Measurements from ENCODE around the gene MYO18B. TPM values are rescaled to one million over a fixed set of nuclear protein-coding genes. Genes with fewer than 3 reads are reported as not detected.

The MYO18B gene
- total and polyA plus RNA-seq, 2 of the 8 experiments (the other 6 are each of a cell fraction or from before 2014, with no cell fraction given), result 0.62 to 0.78 TPM

- no peaks in the 10 kb centered on the region for H3K36me3 ChIP-seq (ENCODE audit: control insufficient read depth in 2 of 4, insufficient read depth in 4 of 4, low read length in 3 of 4)
- ChIA-PET CTCF (ENCODE audit: partially characterized antibody) (interaction anchor here (0.5 to 1.1 kb wide), 4 partner anchors 18 to 735 kb away, joined by 3 to 6 read pairs (median 4); no protein-coding TSS in a partner anchor), POLR2A (ENCODE audit: partially characterized antibody) (interaction anchor here (0.6 to 1.1 kb wide), 2 partner anchors 8 to 124 kb away, joined by 3 read pairs; no protein-coding TSS in a partner anchor)
- no peak overlapping the region for H3K14ac ChIP-seq (ENCODE audit: insufficient read length)
- FAIRE-seq, result no peak
- H2BK15ac ChIP-seq (ENCODE audit: low read length), result no peak overlapping the region
- no peaks in the 10 kb centered on the region for H3K79me1 ChIP-seq (ENCODE audit: low read depth, low read length)
- no peaks in the 10 kb centered on the region for H3K23me2 ChIP-seq (ENCODE audit: low read depth, low read length)
- H3K79me2 ChIP-seq (ENCODE audit: control insufficient read depth in 1 of 2, insufficient read depth in 2 of 2, low read length in 2 of 2), result no peaks in the 10 kb centered on the region
- no peak for TF ChIP-seq KDM4A (IDR thresholded peaks at IDR 0.05; ENCODE audit: low read depth, low read length, severe bottlenecking)
- TF ChIP-seq RAD21 (IDR thresholded peaks at IDR 0.05 in 1 of 2, conservative IDR thresholded peaks at IDR 0.05 in 1 of 2; ENCODE audit: low read depth in 2 of 2, low read length in 2 of 2), result no peak
- TF ChIP-seq USF2 (IDR thresholded peaks at IDR 0.05; ENCODE audit: low read length), result no peak
- TF ChIP-seq HDAC6 (IDR thresholded peaks at IDR 0.05; ENCODE audit: low read depth, low read length), result no peak
- no peak for TF ChIP-seq EZH2 (IDR thresholded peaks at IDR 0.05; ENCODE audit: low read depth, low read length, severe bottlenecking)
- no peak for TF ChIP-seq KDM5A (IDR thresholded peaks at IDR 0.05; ENCODE audit: low read length)
- no peak for TF ChIP-seq SP1 (IDR thresholded peaks at IDR 0.05; ENCODE audit: low read depth, low read length)
- TF ChIP-seq TBP (IDR thresholded peaks at IDR 0.05; ENCODE audit: low read depth, low read length), result no peak
- no peak overlapping the region for H2BK12ac ChIP-seq (ENCODE audit: low read depth, low read length)
- no peak overlapping the region for H2AFZ ChIP-seq (ENCODE audit: low read length)
- no peak overlapping the region for H2BK5ac ChIP-seq (ENCODE audit: low read depth, low read length)
- WGBS, 2 experiments (ENCODE audit: extremely low coverage in 1 of 2, insufficient coverage in 1 of 2, insufficient read length in 1 of 2, insufficient replicate concordance in 2 of 2, low coverage in 1 of 2, low lambda C conversion rate in 2 of 2, missing lambda C conversion rate in 1 of 2), result 95% methylated on average over 5 of the region's 5 CpGs; no CpG with 5 or more reads in 1 of the 2 experiments
- H2BK20ac ChIP-seq (ENCODE audit: low read length), result no peak overlapping the region
- H2AK5ac ChIP-seq (ENCODE audit: low read depth, low read length), result no peak overlapping the region
- no peak for DNase-seq (ENCODE audit: low read depth in 1 of 2, low spot score in 2 of 2)
- H3K56ac ChIP-seq (replicated peaks; ENCODE audit: insufficient read length, low read depth, low read length), result no peak overlapping the region
- H4K20me1 ChIP-seq (replicated peaks in 1 of 2; ENCODE audit: control insufficient read depth in 1 of 2, insufficient read depth in 2 of 2, low read length in 2 of 2), result no peaks in the 10 kb centered on the region
- H3K9ac ChIP-seq (replicated peaks in 1 of 4; ENCODE audit: extremely low read depth in 1 of 4, low read depth in 3 of 4, low read length in 3 of 4), result no peak overlapping the region
- no peaks in the 10 kb centered on the region for H3K9me3 ChIP-seq (ENCODE audit: insufficient read depth in 2 of 2, low read depth in 1 of 2, low read length in 1 of 2)
- H3K27ac ChIP-seq (ENCODE audit: low read depth, low read length), result no peak overlapping the region
- no peak overlapping the region for H3K4me3 ChIP-seq (ENCODE audit: extremely low read depth in 1 of 4, insufficient read depth in 2 of 4, low read depth in 3 of 4, low read length in 4 of 4)
- no peak overlapping the region for H4K5ac ChIP-seq (ENCODE audit: insufficient read length, low read depth, low read length)
- H4K91ac ChIP-seq (replicated peaks; ENCODE audit: insufficient read length, low read length), result no peak overlapping the region
- no peaks in the 10 kb centered on the region for H3K4me1 ChIP-seq (replicated peaks in 1 of 4; ENCODE audit: control insufficient read depth in 3 of 4, insufficient read depth in 4 of 4, low read length in 3 of 4)
- no peak overlapping the region for H3K4ac ChIP-seq (replicated peaks; ENCODE audit: insufficient read length, low read depth, low read length)
- no peak overlapping the region for H2BK120ac ChIP-seq (replicated peaks; ENCODE audit: low read depth, low read length)
- no peak overlapping the region for H3K23ac ChIP-seq (ENCODE audit: insufficient read length)
- no peak overlapping the region for H3K18ac ChIP-seq (ENCODE audit: extremely low read depth, low read length)
- no peaks in the 10 kb centered on the region for H3K27me3 ChIP-seq (replicated peaks in 1 of 4; ENCODE audit: control insufficient read depth in 3 of 4, extremely low read depth in 1 of 4, insufficient read depth in 3 of 4, low read length in 3 of 4)
- no peak overlapping the region for H3K4me2 ChIP-seq (ENCODE audit: insufficient read depth in 1 of 2, low read depth in 2 of 2, low read length in 2 of 2)
- H4K8ac ChIP-seq (ENCODE audit: extremely low read depth, insufficient read depth, low read length), result no peak overlapping the region
These were observed 35.8 kb upstream of the MYO18B start for GRCh38 chr22:25706197-25706596.
